ENCODE measurements around the gene LAMA3. TPM values are rescaled to one million over a fixed set of nuclear protein-coding genes. Genes with fewer than 3 reads are reported as not detected.
"Not testable (repeated sequence)": the region's sequence is repeated elsewhere in the genome, so short reads cannot be mapped to it uniquely, and the experiment has no call there.

The LAMA3 gene
- total RNA-seq, 1 donor from 2014 or later, result 2.4 TPM

- DNase-seq (ENCODE audit: low read depth in 2 of 2), result peak; percentile 79 to 85
Observed at GRCh38 chr18:23703057-23703986, 14.1 kb downstream of the LAMA3 start.

DNA sequence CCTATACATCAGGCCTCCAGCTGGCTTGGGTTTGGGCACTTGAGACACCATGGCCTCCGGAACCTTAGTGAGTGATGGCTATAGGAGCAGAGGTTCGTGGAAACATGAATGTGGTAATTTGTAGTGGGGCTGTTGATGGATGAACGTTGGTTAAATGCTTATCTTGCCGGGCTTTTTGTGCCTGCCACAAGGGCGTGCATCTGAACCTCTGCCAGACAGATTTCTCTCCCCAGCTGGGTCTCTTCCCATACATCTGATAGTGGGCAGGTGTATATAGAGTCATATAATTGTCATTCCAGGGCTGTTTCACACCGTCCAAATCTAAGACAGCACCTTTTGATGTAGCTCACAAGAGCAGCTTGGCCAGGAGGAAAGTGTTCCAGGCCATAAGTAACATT, 14.7 kb downstream of the LAMA3 start:
- DNase-seq (ENCODE audit: low read depth in 2 of 2), result no peak

GRCh38 chr18:23704806-23705205, 15.6 kb downstream of the LAMA3 start:
- DNase-seq (ENCODE audit: low read depth in 2 of 2), result no peak

DNA sequence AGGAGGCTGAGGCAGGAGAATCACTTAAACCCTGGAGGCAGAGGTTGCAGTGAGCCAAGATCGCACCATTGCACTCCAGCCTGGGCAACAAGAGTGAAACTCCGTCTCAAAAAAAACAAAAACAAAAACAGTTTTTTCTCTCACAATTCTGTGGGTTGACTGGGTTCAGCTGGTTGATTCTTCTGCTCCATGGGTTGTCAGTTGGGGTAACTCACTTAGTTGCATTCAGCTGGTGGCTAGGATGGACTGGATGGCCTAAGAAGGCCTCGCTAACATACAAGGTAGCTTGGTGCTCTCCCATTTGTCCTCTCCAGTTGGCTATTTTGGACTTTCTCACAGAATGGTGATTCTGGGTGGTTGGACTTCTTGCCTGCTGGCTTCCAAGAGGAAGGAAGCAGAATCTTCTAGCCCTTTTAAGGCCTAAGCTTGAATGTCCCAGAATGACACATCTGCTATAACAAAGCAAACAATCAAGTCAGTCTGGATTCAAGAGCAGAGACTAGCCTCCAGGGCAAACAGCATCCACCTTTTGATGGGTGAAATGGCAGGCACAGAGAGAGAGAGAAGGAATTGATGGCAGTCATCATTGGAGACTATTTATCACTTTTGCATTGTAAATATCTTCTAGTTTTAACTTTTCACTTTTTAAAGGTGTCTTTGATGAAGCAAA, 17.9 kb downstream of the LAMA3 start:
- no peak for DNase-seq (ENCODE audit: low read depth in 2 of 2)

DNA sequence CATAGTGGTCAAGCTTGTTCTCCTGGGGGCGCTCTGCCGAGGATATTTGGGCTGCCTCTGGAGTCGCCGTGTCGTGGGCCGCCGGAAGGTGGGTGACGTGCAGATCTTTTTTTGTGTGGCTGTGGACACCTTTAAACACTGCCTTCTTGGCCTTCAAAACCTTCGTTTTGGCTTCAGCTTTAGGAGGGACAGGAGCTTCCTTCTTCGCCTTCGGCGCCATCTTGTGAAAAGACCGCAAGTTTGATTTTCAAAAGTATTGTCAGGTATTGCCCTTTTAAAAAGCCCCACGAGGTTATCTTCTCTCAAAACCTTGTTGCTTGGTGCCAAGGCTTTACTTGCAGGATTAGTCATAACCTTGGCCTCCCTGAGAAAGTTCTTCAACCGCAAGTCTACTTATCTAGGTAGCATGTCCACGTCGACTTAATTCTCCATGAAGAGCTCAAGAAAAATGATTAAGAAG, 20.8 kb downstream of the LAMA3 start:
- DNase-seq (ENCODE audit: low read depth in 2 of 2), result no peak

- no peak for DNase-seq (ENCODE audit: low read depth in 2 of 2)
Observed at GRCh38 chr18:23710946-23711345, 21.7 kb downstream of the LAMA3 start.

GRCh38 chr18:23711426-23711825, 22.2 kb downstream of the LAMA3 start:
- no peak for DNase-seq (ENCODE audit: low read depth in 2 of 2)

DNA sequence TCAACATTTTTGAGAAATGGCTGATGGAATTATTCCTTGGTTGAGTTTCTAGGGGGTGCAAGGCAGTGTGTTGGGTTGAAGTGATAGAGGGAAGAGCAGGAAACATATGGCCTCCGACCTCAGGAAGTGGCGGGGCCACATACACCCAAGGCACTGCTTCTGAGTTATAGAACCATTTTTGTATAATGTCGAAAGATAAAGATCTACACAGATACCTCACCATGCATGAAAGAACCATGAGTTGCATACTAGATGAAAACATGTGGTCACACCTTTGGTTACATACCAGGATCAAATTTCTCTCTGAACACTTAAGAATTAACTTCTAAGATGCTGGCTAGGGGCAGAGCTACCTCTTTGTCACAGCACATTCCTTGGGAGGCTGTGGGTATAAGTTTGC, 23.2 kb downstream of the LAMA3 start:
- no peak for DNase-seq (ENCODE audit: low read depth in 2 of 2)

GRCh38 chr18:23714576-23714975, 25.3 kb downstream of the LAMA3 start:
- DNase-seq (ENCODE audit: low read depth in 2 of 2), result no peak

DNA sequence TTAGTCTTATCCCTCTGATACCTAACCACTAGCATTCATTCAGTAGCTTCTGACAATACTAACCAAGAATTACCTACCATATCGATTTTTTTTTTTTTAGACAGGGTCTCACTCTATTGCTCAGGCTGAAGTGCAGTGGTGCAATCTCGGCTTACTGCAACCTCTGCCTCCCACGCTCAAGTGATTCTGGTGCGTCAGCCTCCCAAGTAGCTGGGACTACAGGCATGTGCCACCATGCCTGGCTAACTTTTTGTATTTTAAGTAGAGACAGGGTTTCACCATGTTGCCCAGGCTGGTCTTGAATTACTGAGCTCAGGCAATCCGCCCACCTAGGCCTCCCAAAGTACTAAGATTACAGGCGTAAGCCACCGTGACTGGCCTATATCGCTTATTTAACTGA, 26.8 kb downstream of the LAMA3 start:
- DNase-seq (ENCODE audit: low read depth in 2 of 2), result not testable (repeated sequence)

- DNase-seq (ENCODE audit: low read depth in 2 of 2), result peak in 1 of 2 donors; percentile 69
Observed at GRCh38 chr18:23716516-23716915, 27.3 kb downstream of the LAMA3 start.

DNA sequence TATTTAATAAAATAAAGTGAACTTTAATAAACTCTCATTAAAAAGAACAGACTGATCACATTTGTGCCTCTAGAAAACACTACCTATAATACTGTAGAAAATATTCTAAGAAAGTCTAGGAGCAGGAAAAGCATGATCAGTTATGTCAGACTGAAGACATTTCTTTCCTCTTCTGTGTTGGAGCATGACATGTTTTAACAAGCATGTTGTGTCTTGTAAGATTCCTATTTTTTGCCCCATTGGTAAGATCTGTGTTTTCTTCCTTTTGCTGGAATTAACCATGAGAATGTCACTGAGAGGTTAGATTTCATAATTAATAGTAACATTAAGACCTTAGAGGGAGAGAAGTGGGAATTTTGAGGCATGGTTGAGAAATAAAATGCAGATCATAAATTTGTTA, 27.7 kb downstream of the LAMA3 start:
- no peak for DNase-seq (ENCODE audit: low read depth in 2 of 2)

DNA sequence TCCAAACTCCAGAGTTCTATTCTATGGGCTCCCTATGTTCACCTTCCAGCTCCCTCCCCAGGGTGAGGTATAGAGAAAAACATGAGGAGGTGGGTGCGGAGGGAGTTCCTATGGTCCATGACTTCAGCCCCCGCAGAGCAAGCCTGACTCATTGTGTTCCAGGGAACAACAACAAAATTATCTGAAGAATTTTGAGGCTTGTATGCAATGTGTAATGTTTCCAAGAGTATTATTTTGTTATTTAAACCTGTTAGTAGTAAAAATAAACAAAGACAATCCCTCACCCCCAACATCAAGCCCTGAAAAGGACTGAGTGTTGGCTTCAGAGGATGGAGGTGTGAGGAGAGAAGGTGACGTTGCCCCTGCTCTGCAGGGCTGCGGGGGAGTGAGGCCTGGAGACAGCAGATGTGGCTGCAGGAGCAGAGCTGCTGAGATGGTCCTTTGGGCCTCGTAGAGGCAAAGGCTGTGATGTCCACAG, 29.0 kb downstream of the LAMA3 start:
- DNase-seq (ENCODE audit: low read depth in 2 of 2), result peak in 1 of 2 donors; percentile 47

DNA sequence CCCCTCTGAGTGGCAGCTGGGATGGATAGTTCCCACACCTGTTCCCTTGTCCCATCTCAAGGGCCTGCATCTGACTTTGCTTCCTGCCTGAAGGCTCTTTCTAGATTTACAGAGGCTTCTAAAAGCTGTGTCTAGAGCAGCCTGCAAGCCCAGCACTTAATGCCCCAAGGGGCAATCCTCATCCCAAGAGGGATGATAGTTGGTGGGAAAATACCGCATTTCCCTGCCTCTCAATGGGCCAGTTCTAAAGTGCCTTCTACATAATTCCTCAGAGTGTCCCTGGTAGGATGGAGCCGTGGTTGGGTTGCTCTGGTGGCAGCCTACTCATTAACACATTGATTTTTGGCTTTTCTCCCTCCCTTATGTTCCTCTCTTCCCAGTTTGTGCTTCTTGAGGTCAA, 29.5 kb downstream of the LAMA3 start:
- DNase-seq (ENCODE audit: low read depth in 2 of 2), result no peak

DNA sequence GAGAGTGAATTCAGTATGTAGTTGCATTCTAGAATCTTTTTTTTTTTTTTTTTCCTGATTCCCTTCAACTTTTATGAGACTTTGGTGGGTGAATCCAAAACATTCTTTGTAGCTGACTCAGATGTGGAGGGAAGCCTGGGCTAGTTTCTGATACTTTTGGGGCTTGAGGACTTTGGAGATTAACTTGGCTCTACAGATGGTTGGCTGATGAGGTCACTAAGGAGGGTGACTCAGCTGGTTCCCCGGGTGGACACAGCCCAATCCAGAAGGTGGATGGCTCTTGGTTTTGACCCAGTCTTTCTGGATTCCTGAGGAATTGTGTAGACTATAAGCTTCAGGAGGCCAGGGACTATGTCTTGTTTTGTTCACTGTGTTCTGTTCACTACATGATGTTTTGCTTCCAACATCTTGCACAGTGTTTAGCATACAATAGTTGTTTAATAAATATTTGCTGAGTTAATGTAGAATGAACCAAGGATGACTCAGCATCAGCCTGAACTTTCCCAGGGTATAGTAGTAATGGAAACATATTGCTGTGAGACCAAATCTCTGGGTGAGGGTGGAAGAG, 30.5 kb downstream of the LAMA3 start:
- peak; percentile 67 to 95 for DNase-seq (ENCODE audit: low read depth in 2 of 2)

DNA sequence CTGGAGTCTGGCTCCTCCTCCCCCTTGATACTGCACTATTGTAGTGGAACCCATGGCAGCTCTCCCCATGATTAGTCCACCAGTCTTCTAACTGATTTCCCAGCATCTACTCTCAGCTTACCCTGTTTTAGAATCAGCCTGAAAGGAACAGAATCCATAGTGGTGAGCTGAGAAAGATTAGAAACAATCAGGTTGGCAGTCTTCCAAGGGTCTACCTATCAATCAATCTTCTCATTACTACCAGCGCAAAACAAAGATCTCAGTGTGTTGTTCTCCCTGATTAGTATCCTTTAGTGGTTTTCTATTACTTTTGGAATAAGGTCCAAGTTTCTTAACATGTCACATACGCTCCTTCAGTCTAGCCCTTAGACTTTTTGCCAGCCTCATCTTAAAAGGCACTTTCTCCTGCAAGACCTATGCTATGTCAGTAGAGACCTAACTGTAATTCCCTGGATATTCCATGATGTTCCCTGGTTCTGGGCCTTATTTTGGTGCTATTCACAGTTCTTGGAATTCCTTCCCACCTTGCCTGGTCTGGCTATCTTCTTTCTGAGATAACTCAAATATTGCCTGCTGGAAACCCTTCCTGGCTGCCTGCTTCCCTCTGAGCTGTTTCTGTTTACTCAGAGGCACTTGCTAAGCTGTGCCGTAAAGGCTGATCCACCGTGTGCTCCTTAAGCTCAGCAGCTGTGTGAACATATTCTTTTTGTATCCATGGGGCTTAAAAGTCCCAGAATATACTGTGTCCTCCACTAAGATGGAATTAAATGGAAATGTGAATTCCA, 32.6 kb downstream of the LAMA3 start:
- peak in 1 of 2 donors; percentile 37 for DNase-seq (ENCODE audit: low read depth in 2 of 2)

- no peak for DNase-seq (ENCODE audit: low read depth in 2 of 2)
Observed at GRCh38 chr18:23722646-23723045, 33.4 kb downstream of the LAMA3 start.

DNA sequence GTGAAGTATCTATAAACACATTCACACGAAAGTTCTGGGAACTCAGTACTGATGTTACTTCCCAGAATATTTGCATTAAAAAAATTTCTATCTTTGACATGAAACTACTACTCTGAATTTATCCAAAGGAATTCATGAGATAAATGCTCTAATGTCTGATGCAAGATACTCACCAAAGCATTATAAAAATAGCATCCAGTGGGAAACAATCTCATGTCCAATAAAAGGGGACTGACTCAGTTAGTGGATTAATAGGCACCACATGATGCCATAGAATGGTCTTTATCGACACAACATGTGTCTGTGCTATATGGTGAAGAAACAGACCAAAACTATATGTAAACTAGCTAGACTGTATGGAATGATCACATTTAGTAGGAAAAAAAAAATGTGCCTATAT, 33.9 kb downstream of the LAMA3 start:
- DNase-seq (ENCODE audit: low read depth in 2 of 2), result no peak

DNA sequence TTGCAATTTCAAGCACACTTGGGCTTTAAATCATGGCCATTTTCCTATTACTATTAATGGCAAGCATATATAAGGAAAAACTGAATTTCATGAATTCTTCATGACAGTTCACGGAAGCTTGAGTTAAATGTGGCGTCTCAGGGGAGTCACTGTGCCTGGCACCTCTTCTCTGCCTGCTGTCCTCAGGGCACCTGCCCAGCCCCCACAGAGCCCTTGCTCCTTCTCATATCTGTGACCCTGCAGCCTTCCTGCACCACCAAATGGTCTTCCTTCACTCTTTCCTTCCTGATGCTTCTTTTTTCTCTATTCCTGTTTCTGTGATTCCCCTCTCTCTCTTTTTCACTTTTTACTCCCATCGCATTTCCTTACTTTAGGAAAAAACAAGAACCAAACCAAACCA, 35.4 kb downstream of the LAMA3 start:
- DNase-seq (ENCODE audit: low read depth in 2 of 2), result no peak

- DNase-seq (ENCODE audit: low read depth in 2 of 2), result no peak
Observed at GRCh38 chr18:23725351-23725750, 36.1 kb downstream of the LAMA3 start.

Data from lung microvascular endothelial cell (primary cell).